GM12891 (cell line): ENCODE data around the gene CADM2.

Experiments
- PAX5 ChIP-seq: IDR thresholded peaks from 2 replicates; pipeline ENCODE4 v1.6.1; 2011; ENCODE audit warnings: low read length, moderate library complexity, mild to moderate bottlenecking; ENCODE audit not compliant: insufficient read depth, severe bottlenecking
- POLR2A ChIP-seq: IDR thresholded peaks from 2 replicates; pipeline ENCODE4 v1.6.1; 2011; ENCODE audit warnings: low read depth, low read length, control low read depth
- POLR2AphosphoS5 ChIP-seq: IDR thresholded peaks from 2 replicates; pipeline ENCODE4 v1.6.1; 2011; ENCODE audit warnings: low read depth, low read length, control low read depth
- POU2F2 ChIP-seq: IDR thresholded peaks from 2 replicates; pipeline ENCODE4 v1.6.1; 2011; ENCODE audit warnings: low read depth, mild to moderate bottlenecking, control low read depth, low read length, moderate library complexity
- SPI1 ChIP-seq: IDR thresholded peaks from 2 replicates; pipeline ENCODE4 v1.6.1; 2011; ENCODE audit warnings: low read depth, low read length, control low read depth
- TAF1 ChIP-seq: IDR thresholded peaks from 2 replicates; pipeline ENCODE4 v1.6.1; 2011; ENCODE audit warnings: low read depth, low read length, control low read depth

- TF ChIP-seq POLR2AphosphoS5 (no peak), TAF1 (no peak), POLR2A (no peak), SPI1 (no peak), PAX5 (no peak), POU2F2 (no peak)
Observed at GRCh38 chr3:85003479-85003878, 44.7 kb downstream of the CADM2 start.
